HG03432 (cell line): ENCODE data around the gene USPL1.
A peak's percentile ranks its signal among the peaks of the same experiment; 100 is the strongest.

Experiments used
- ATAC-seq: cut with Tn5 transposase; IDR thresholded peaks from one replicate; pipeline ENCODE4 v1.9.1; 2021; ENCODE audit warnings: mild to moderate bottlenecking, moderate library complexity; ENCODE audit not compliant: unreplicated experiment

Gene USPL1

GRCh38 chr13:30656178-30656577 lies 38.5 kb downstream of the USPL1 start:
- ATAC-seq: no peak

- ATAC-seq: no peak
Measured at GRCh38 chr13:30659980-30660379, 42.3 kb downstream of the USPL1 start.

GRCh38 chr13:30660796-30661195 lies 43.1 kb downstream of the USPL1 start:
- no peak for ATAC-seq

GRCh38 chr13:30664689-30665275 lies 47.1 kb downstream of the USPL1 start:
- ATAC-seq: no peak

DNA sequence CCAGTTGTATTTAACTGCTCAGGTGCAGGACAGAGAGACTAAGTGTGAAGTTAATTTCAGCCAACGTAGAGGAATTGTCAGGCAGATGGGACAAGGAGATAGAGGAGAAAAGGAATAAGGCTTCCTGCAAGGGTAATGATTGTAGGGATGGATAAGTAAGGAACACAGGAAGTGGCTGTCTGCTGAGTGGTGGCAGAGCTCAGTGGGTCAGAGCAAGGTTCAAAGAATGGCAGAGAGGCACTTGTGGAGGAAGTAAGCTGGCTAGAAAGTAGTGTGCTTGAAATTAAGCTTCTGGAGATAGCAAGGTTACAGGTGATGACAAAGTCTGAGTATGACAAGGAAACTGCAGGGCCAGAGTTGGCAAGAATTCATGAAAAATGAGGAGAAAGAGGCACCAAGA lies 47.9 kb downstream of the USPL1 start:
- no peak for ATAC-seq

GRCh38 chr13:30666113-30666512 lies 48.4 kb downstream of the USPL1 start:
- no peak for ATAC-seq

DNA sequence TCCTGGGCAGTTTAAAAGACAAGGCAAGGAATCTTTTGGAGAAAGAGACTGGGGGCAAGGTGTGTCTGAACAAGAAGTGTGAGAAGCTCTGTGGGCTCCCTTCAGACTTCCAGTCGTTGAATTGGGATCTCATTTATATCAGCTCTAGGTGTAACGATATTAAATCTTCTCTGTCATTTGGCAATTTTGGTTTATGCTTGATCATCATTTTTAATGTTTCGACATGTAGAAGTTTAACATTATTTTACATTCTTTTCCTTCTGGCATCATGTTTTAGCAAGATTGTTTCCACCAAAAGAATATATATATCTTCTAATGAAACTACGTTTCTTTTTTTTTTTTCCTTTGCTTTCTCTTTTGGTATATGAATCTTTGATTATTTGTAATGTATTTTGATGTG lies 49.3 kb downstream of the USPL1 start:
- ATAC-seq: no peak

GRCh38 chr13:30668312-30668711 lies 50.6 kb downstream of the USPL1 start:
- no peak for ATAC-seq

DNA sequence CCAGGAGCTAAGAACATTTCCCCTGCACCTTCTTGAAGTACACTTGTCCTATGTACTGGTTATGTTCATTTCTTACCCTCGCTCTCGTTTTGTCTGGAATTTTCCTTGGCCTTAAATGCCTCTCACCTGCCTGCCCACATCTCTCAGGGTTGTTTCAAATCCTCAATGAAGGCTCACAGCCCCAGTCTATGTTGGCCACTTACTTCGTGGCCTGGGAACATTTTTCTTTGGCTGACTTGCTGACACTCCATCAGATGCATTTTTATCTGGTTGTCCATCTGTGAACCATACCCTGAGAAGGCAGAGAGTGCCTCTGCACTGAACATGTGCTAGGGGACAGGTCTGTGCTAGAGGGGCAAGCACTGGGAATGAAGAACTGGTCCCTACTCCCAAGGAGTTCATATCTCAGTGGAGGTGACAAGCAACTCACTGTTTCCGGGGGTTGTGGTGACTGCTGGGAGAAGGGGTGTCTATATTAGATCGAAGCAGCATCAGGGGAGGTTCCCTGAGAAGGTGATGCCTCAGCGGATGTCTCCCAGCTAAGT lies 53.6 kb downstream of the USPL1 start:
- ATAC-seq: no peak

- peak; percentile 93 for ATAC-seq
Measured at GRCh38 chr13:30673669-30674521, 56.2 kb downstream of the USPL1 start.

- ATAC-seq: no peak
Measured at GRCh38 chr13:30675717-30676116, 58.0 kb downstream of the USPL1 start.

GRCh38 chr13:30676672-30677071 lies 59.0 kb downstream of the USPL1 start:
- ATAC-seq: no peak

DNA sequence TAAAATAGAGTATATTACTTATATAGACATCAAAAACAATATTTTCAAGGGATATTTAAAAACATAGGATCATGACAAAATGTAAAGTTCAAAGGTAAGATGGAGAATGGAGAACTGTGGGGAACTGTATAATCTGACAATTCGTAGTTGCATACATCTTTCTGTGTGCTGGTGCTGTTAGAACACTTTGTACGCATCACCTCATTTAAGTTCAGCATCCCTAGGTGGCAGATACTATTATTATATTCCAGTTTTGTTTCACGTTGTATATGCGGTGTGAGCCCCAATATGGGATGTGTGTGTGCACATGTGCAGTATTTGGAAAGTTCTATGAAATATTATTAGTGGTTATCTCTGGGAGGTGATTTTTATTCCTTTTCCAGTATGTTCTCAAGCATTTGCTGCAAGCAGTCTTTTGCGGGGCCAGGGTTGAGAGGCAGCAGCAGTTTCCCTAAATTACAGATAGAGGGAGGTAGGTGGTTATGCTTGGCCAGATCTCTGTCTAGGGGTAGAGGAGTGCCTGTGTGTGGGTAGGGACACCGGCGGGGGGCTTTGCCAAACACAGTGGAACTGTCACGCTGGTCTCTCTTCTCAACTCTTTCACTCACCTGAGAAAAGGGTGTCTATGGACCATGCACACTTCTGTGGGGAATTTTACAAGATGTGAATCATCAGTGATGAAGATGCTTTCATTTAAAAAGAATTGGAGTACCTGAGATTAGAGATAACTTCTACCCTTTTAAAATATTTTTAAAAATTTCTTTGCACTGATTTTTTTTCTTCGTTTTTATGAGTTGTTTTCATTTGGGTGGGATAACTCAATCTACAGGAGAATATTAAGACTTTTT lies 62.0 kb downstream of the USPL1 start:
- ATAC-seq: peak; percentile 73

- no peak for ATAC-seq
Measured at GRCh38 chr13:30681843-30682242, 64.1 kb downstream of the USPL1 start.

DNA sequence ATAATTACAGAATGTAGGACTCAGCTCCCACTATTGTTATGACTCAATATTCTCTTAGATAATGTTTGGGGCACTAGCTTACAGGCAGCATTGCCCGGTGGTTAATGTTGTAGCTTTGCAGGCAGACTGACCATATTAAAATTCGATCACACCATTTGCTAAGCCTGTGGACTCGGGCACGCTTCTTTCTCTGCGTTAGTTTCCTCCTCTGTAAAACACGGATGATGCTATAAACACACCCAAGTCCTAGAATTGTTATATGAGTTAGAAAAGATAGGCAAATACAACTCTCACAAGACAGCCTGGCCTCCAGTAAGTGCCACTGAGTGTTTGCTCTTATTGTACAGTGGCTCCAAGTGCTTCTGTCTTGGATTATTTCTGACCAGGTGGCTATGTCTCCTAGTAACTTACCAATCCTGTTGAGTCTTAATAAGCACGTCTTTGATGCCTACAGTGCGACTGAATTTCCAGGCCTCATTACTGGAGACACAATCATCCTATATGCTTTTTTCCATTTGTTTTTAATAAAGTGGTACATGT lies 67.7 kb downstream of the USPL1 start:
- ATAC-seq: no peak

- no peak for ATAC-seq
Measured at GRCh38 chr13:30685987-30686386, 68.3 kb downstream of the USPL1 start.

- no peak for ATAC-seq
Measured at GRCh38 chr13:30687601-30688000, 69.9 kb downstream of the USPL1 start.

DNA sequence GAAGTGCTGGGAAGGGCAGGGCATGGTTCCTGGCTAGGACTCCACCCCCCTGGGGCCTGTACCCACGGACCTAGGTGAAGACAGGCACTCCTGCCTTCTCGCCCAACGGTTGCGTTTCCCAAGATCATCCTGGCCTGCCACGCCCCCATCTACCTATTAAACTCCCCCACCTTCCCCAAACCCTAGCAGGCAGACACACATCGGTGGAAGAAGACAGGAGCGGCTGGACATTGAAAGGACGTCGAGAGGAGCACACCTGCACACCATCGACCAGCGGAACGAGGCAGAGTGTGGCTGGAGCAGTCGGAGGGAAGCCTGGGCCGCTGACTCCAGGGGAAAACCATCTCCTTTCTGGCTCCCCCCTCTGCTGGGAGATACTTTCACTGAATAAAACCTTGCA lies 72.0 kb downstream of the USPL1 start:
- no peak for ATAC-seq

GRCh38 chr13:30690282-30691188 lies 72.8 kb downstream of the USPL1 start:
- peak; percentile 80 for ATAC-seq

GRCh38 chr13:30692113-30692512 lies 74.4 kb downstream of the USPL1 start:
- no peak for ATAC-seq
